ENCODE measurements around the gene RALGPS1.

The RALGPS1 gene

DNA sequence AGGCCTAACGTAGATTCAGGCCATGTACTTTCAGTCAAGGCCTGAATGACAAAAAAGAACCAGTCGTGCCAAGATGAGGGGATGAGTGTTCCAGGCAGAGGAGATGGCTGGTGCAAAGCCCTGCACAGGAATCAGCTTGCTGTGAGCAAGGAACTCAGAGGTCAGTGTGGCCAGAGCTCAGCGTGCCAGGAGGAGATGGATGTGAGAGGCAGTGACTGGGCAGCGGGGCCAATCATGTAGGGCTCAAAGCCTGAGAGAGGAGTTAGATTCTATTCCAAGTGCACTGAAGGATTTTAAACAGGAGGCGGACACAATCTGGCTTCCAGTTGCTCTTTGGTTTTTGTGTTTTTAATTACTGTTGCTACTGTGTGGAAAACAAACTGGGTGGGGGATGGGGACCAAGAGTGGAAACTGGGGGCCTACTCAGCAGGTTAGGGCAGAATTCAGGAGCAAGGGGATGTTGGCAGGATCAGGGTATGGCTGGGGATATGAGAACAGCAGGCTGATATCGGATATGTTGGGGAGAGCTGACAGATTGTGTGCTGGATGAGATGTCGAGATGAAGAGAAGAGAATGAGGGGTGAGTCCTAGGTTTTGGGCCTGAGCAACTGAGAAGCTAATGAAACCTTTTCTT, 143.5 kb downstream of the RALGPS1 start:
- POLR2A ChIA-PET = no interaction called here
- Histone ChIP-seq H3K36me3 (ENCODE audit: control insufficient read depth in 4 of 4, insufficient read depth in 4 of 4, low read length in 3 of 4) (no peaks in the 10 kb centered on the region), H3K27me3 (replicated peaks in 2 of 5; ENCODE audit: control insufficient read depth in 4 of 5, insufficient read depth in 5 of 5, low read length in 4 of 5) (no peaks in the 10 kb centered on the region), H3K27ac (ENCODE audit: insufficient read depth in 1 of 2, low read depth in 1 of 2, low read length in 2 of 2, poor library complexity in 1 of 2, severe bottlenecking in 2 of 2) (no peak overlapping the region), H3K4me1 (ENCODE audit: control extremely low read depth in 1 of 4, control insufficient read depth in 4 of 4, insufficient read depth in 4 of 4, low read length in 3 of 4) (no peaks in the 10 kb centered on the region), H3K4me3 (ENCODE audit: control insufficient read depth in 1 of 7, extremely low read depth in 1 of 7, insufficient read depth in 4 of 7, low read depth in 2 of 7, low read length in 6 of 7) (no peak overlapping the region), H3K9me3 (ENCODE audit: control extremely low read depth in 1 of 5, control insufficient read depth in 4 of 5, insufficient read depth in 2 of 5, low read depth in 1 of 5, low read length in 4 of 5) (no peaks in the 10 kb centered on the region)
- 98% methylated on average over 7 of the region's 7 CpGs for WGBS (ENCODE audit: insufficient coverage)
- CTCF ChIA-PET = no interaction called here
- no peak for DNase-seq

GRCh38 chr9:127058645-127059021, 144.1 kb downstream of the RALGPS1 start:
- H3K27me3 ChIP-seq (replicated peaks in 2 of 5; ENCODE audit: control insufficient read depth in 4 of 5, insufficient read depth in 5 of 5, low read length in 4 of 5) = no peaks in the 10 kb centered on the region
- no peak overlapping the region for H3K27ac ChIP-seq (ENCODE audit: insufficient read depth in 1 of 2, low read depth in 1 of 2, low read length in 2 of 2, poor library complexity in 1 of 2, severe bottlenecking in 2 of 2)
- DNase-seq = no peak
- CTCF ChIA-PET = no interaction called here
- H3K9me3 ChIP-seq (ENCODE audit: control extremely low read depth in 1 of 5, control insufficient read depth in 4 of 5, insufficient read depth in 2 of 5, low read depth in 1 of 5, low read length in 4 of 5) = no peaks in the 10 kb centered on the region
- POLR2A ChIA-PET = no interaction called here
- WGBS (ENCODE audit: insufficient coverage) = no CpG with 5 or more reads among the region's 4 CpGs
- H3K4me3 ChIP-seq (ENCODE audit: control insufficient read depth in 1 of 7, extremely low read depth in 1 of 7, insufficient read depth in 4 of 7, low read depth in 2 of 7, low read length in 6 of 7) = no peak overlapping the region
- no peaks in the 10 kb centered on the region for H3K4me1 ChIP-seq (ENCODE audit: control extremely low read depth in 1 of 4, control insufficient read depth in 4 of 4, insufficient read depth in 4 of 4, low read length in 3 of 4)
- no peaks in the 10 kb centered on the region for H3K36me3 ChIP-seq (ENCODE audit: control insufficient read depth in 4 of 4, insufficient read depth in 4 of 4, low read length in 3 of 4)

DNA sequence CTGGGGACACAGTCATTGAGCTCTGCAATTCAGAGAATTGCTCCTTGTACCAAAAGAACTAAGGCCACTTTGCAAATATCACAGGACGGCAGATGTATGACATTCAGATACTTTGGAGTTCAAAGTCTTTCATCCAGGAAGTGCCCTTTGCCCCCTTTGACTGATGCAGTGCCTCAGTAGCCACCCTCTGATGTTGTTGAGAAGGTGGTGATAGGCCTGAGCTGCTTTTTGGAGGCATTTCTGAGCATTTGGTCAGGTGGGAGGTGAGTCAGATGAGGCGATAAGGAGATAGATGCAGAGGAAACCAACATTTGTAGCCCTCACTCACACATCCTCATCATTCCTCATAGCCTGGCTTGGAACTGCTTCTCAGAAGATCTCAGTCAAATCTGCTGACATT, 144.4 kb downstream of the RALGPS1 start:
- DNase-seq = no peak
- Histone ChIP-seq H3K36me3 (ENCODE audit: control insufficient read depth in 4 of 4, insufficient read depth in 4 of 4, low read length in 3 of 4) (no peaks in the 10 kb centered on the region), H3K27ac (ENCODE audit: insufficient read depth in 1 of 2, low read depth in 1 of 2, low read length in 2 of 2, poor library complexity in 1 of 2, severe bottlenecking in 2 of 2) (no peak overlapping the region), H3K4me3 (ENCODE audit: control insufficient read depth in 1 of 7, extremely low read depth in 1 of 7, insufficient read depth in 4 of 7, low read depth in 2 of 7, low read length in 6 of 7) (no peak overlapping the region), H3K4me1 (ENCODE audit: control extremely low read depth in 1 of 4, control insufficient read depth in 4 of 4, insufficient read depth in 4 of 4, low read length in 3 of 4) (no peaks in the 10 kb centered on the region), H3K27me3 (replicated peaks in 2 of 5; ENCODE audit: control insufficient read depth in 4 of 5, insufficient read depth in 5 of 5, low read length in 4 of 5) (no peaks in the 10 kb centered on the region), H3K9me3 (ENCODE audit: control extremely low read depth in 1 of 5, control insufficient read depth in 4 of 5, insufficient read depth in 2 of 5, low read depth in 1 of 5, low read length in 4 of 5) (no peaks in the 10 kb centered on the region)
- CTCF ChIA-PET = no interaction called here
- 100% methylated on average over 1 of the region's 2 CpGs for WGBS (ENCODE audit: insufficient coverage)
- POLR2A ChIA-PET = no interaction called here

- H3K4me3 ChIP-seq (ENCODE audit: control insufficient read depth in 1 of 7, extremely low read depth in 1 of 7, insufficient read depth in 4 of 7, low read depth in 2 of 7, low read length in 6 of 7) = no peak overlapping the region
- no peak for DNase-seq
- H3K27ac ChIP-seq (ENCODE audit: insufficient read depth in 1 of 2, low read depth in 1 of 2, low read length in 2 of 2, poor library complexity in 1 of 2, severe bottlenecking in 2 of 2) = no peak overlapping the region
- no peaks in the 10 kb centered on the region for H3K9me3 ChIP-seq (ENCODE audit: control extremely low read depth in 1 of 5, control insufficient read depth in 4 of 5, insufficient read depth in 2 of 5, low read depth in 1 of 5, low read length in 4 of 5)
- ChIA-PET POLR2A (no interaction called here), CTCF (interaction anchor here (1.3 kb wide), 1 partner anchor 138 kb away, joined by 5 read pairs; no protein-coding TSS in a partner anchor)
- 90% methylated on average over 4 of the region's 4 CpGs for WGBS (ENCODE audit: insufficient coverage)
- no peaks in the 10 kb centered on the region for H3K4me1 ChIP-seq (ENCODE audit: control extremely low read depth in 1 of 4, control insufficient read depth in 4 of 4, insufficient read depth in 4 of 4, low read length in 3 of 4)
- no peaks in the 10 kb centered on the region for H3K27me3 ChIP-seq (replicated peaks in 2 of 5; ENCODE audit: control insufficient read depth in 4 of 5, insufficient read depth in 5 of 5, low read length in 4 of 5)
- no peaks in the 10 kb centered on the region for H3K36me3 ChIP-seq (ENCODE audit: control insufficient read depth in 4 of 4, insufficient read depth in 4 of 4, low read length in 3 of 4)
These were observed 145.3 kb downstream of the RALGPS1 start for GRCh38 chr9:127059765-127060361.

DNA sequence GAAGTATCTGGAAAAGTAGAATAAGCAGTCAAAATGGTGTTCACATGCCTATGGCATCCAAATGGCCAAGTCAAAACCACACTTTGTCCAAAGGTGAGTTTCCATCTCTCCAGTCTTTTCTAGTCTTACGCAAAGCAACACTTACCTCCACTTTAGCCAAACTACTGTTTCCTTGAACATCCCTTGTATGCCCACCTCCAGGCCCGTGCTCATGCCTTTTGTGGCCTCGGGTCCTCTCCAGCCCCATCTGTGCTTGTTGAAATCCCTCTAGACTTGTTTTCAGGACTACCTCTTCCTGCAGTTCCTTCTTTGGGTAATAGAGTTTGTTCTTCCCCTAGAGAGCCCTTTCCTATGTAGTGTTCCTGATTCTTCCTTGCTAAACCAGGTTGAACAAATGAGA, 146.8 kb downstream of the RALGPS1 start:
- ChIA-PET POLR2A (no interaction called here), CTCF (no interaction called here)
- no peaks in the 10 kb centered on the region for H3K27me3 ChIP-seq (replicated peaks in 2 of 5; ENCODE audit: control insufficient read depth in 4 of 5, insufficient read depth in 5 of 5, low read length in 4 of 5)
- no peaks in the 10 kb centered on the region for H3K4me1 ChIP-seq (ENCODE audit: control extremely low read depth in 1 of 4, control insufficient read depth in 4 of 4, insufficient read depth in 4 of 4, low read length in 3 of 4)
- H3K27ac ChIP-seq (ENCODE audit: insufficient read depth in 1 of 2, low read depth in 1 of 2, low read length in 2 of 2, poor library complexity in 1 of 2, severe bottlenecking in 2 of 2) = no peak overlapping the region
- WGBS (ENCODE audit: insufficient coverage) = 86% methylated on average over 3 of the region's 3 CpGs
- no peak overlapping the region for H3K4me3 ChIP-seq (ENCODE audit: control insufficient read depth in 1 of 7, extremely low read depth in 1 of 7, insufficient read depth in 4 of 7, low read depth in 2 of 7, low read length in 6 of 7)
- H3K36me3 ChIP-seq (ENCODE audit: control insufficient read depth in 4 of 4, insufficient read depth in 4 of 4, low read length in 3 of 4) = no peaks in the 10 kb centered on the region
- no peaks in the 10 kb centered on the region for H3K9me3 ChIP-seq (ENCODE audit: control extremely low read depth in 1 of 5, control insufficient read depth in 4 of 5, insufficient read depth in 2 of 5, low read depth in 1 of 5, low read length in 4 of 5)
- no peak for DNase-seq

GRCh38 chr9:127064335-127064734, 149.8 kb downstream of the RALGPS1 start:
- no peaks in the 10 kb centered on the region for H3K4me1 ChIP-seq (ENCODE audit: control extremely low read depth in 1 of 4, control insufficient read depth in 4 of 4, insufficient read depth in 4 of 4, low read length in 3 of 4)
- 100% methylated on average over 2 of the region's 2 CpGs for WGBS (ENCODE audit: insufficient coverage)
- no peaks in the 10 kb centered on the region for H3K9me3 ChIP-seq (ENCODE audit: control extremely low read depth in 1 of 5, control insufficient read depth in 4 of 5, insufficient read depth in 2 of 5, low read depth in 1 of 5, low read length in 4 of 5)
- no peaks in the 10 kb centered on the region for H3K27me3 ChIP-seq (replicated peaks in 2 of 5; ENCODE audit: control insufficient read depth in 4 of 5, insufficient read depth in 5 of 5, low read length in 4 of 5)
- ChIA-PET CTCF (no interaction called here), POLR2A (no interaction called here)
- H3K27ac ChIP-seq (ENCODE audit: insufficient read depth in 1 of 2, low read depth in 1 of 2, low read length in 2 of 2, poor library complexity in 1 of 2, severe bottlenecking in 2 of 2) = no peak overlapping the region
- no peaks in the 10 kb centered on the region for H3K36me3 ChIP-seq (ENCODE audit: control insufficient read depth in 4 of 4, insufficient read depth in 4 of 4, low read length in 3 of 4)
- H3K4me3 ChIP-seq (ENCODE audit: control insufficient read depth in 1 of 7, extremely low read depth in 1 of 7, insufficient read depth in 4 of 7, low read depth in 2 of 7, low read length in 6 of 7) = no peak overlapping the region
- DNase-seq = no peak

DNA sequence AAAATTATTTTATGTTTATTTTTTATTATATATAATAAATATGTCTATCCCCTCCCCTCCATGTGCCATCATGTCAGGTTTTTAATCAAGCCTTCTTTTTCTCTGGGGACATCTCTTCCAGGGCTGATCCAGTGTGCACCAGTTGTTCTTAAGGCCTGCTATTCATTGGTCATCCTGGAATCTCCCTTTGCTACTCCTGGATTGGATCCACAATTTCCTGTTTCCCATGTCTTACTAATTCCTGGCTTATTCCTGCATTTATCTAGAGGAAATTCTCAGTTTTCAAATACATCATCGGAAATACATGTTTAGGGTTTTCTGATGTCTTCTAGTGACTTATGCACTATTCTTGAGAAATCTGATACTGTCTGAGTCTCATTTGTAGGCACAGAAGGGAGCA, 151.0 kb downstream of the RALGPS1 start:
- H3K4me1 ChIP-seq (ENCODE audit: control extremely low read depth in 1 of 4, control insufficient read depth in 4 of 4, insufficient read depth in 4 of 4, low read length in 3 of 4) = no peaks in the 10 kb centered on the region
- no peak for DNase-seq
- H3K4me3 ChIP-seq (ENCODE audit: control insufficient read depth in 1 of 7, extremely low read depth in 1 of 7, insufficient read depth in 4 of 7, low read depth in 2 of 7, low read length in 6 of 7) = no peak overlapping the region
- peaks cover 0 to 3% (median 0%) of the 10 kb centered on the region in 4 experiments for H3K36me3 ChIP-seq (ENCODE audit: control insufficient read depth in 4 of 4, insufficient read depth in 4 of 4, low read length in 3 of 4)
- POLR2A ChIA-PET = no interaction called here
- no CpG with 5 or more reads among the region's 1 CpG for WGBS (ENCODE audit: insufficient coverage)
- no peak overlapping the region for H3K27ac ChIP-seq (ENCODE audit: insufficient read depth in 1 of 2, low read depth in 1 of 2, low read length in 2 of 2, poor library complexity in 1 of 2, severe bottlenecking in 2 of 2)
- CTCF ChIA-PET = no interaction called here
- no peaks in the 10 kb centered on the region for H3K27me3 ChIP-seq (replicated peaks in 2 of 5; ENCODE audit: control insufficient read depth in 4 of 5, insufficient read depth in 5 of 5, low read length in 4 of 5)
- H3K9me3 ChIP-seq (ENCODE audit: control extremely low read depth in 1 of 5, control insufficient read depth in 4 of 5, insufficient read depth in 2 of 5, low read depth in 1 of 5, low read length in 4 of 5) = peaks cover 0 to 5% (median 0%) of the 10 kb centered on the region in 5 experiments
